Osteocyte (in vitro differentiated cells): ENCODE results near the gene MRRF. TPM values are rescaled to one million over a fixed set of nuclear protein-coding genes. Genes with fewer than 3 reads are reported as not detected.

Experiments
- DNase-seq: peaks from one replicate; pipeline ENCODE4 v3.0.0; 2021; ENCODE audit warnings: mixed read lengths; ENCODE audit not compliant: unreplicated experiment; ENCODE audit errors: extremely low spot score
- H3K27ac Mint-ChIP-seq: one replicate; pipeline ENCODE4 v1.8.0; 2021; ENCODE audit warnings: mild to moderate bottlenecking, mixed read lengths; ENCODE audit not compliant: unreplicated experiment
- H3K27me3 Mint-ChIP-seq: one replicate; pipeline ENCODE4 v1.8.0; 2021; ENCODE audit warnings: mixed read lengths; ENCODE audit not compliant: unreplicated experiment
- H3K36me3 Mint-ChIP-seq: one replicate; pipeline ENCODE4 v1.8.0; 2021; ENCODE audit warnings: mixed read lengths; ENCODE audit not compliant: unreplicated experiment
- H3K4me1 Mint-ChIP-seq: one replicate; pipeline ENCODE4 v1.8.0; 2021; ENCODE audit warnings: mixed read lengths; ENCODE audit not compliant: unreplicated experiment
- H3K4me3 Mint-ChIP-seq: one replicate; pipeline ENCODE4 v1.8.0; 2021; ENCODE audit warnings: mild to moderate bottlenecking, moderate library complexity, mixed read lengths; ENCODE audit not compliant: unreplicated experiment
- H3K9me3 Mint-ChIP-seq: one replicate; pipeline ENCODE4 v1.8.0; 2021; ENCODE audit warnings: mixed read lengths; ENCODE audit not compliant: unreplicated experiment
- total RNA-seq: library from RNA; stranded (reverse); gene quantifications from 2 replicates; pipeline ENCODE4 v1.2.1, GENCODE V29; 2021
- TF ChIP-seq, protein P1 (sequence below): fragments of 200-600 bp; sonication (generic); IDR thresholded peaks from 2 replicates; pipeline ENCODE4 v1.5.0; 2021; ENCODE audit warnings: antibody characterized with exemption, mild to moderate bottlenecking, moderate library complexity

Gene MRRF
- total RNA-seq, 1 donor from 2014 or later, result 26.0 TPM

DNA sequence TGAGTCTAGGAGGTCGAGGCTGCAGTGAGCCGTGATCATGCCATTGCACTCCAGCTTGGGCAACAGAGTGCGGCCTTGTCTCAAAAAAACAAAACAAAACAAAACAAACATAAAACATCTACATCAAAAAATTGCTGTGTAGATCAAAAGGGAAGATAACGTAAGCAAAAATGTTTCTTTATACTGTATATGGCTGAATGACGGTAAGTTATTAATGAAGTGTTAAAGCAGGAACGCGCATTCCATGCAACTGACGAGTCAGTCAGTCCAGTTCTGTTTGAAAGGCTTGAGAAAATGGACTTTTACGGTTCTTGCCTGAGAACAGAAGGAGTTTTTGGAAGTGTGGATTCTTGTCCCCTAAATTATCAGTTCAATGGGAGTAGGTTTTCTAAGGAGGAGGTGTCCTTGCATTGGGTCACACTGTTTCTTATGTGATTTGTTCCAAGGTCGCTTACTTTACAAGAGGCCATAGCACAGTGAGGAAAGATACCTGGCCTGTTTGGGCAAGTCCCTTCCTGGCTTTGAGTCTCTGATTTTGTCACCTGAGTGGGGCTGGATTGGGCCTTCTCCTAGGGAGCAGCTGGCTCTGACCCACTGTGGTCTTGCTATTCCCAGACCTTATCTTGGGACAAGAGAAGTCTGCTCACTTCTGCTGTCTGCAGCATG is 99.6 kb downstream of the MRRF start:
- no peaks in the 10 kb centered on the region for H3K36me3 Mint-ChIP-seq
- H3K27me3 Mint-ChIP-seq, result no peaks in the 10 kb centered on the region
- H3K4me3 Mint-ChIP-seq, result no peak overlapping the region
- peaks cover 4% of the 10 kb centered on the region for H3K9me3 Mint-ChIP-seq
- no peak overlapping the region for H3K27ac Mint-ChIP-seq
- H3K4me1 Mint-ChIP-seq, result peaks cover 11% of the 10 kb centered on the region
- no peak for DNase-seq
- TF ChIP-seq, protein P1, sequence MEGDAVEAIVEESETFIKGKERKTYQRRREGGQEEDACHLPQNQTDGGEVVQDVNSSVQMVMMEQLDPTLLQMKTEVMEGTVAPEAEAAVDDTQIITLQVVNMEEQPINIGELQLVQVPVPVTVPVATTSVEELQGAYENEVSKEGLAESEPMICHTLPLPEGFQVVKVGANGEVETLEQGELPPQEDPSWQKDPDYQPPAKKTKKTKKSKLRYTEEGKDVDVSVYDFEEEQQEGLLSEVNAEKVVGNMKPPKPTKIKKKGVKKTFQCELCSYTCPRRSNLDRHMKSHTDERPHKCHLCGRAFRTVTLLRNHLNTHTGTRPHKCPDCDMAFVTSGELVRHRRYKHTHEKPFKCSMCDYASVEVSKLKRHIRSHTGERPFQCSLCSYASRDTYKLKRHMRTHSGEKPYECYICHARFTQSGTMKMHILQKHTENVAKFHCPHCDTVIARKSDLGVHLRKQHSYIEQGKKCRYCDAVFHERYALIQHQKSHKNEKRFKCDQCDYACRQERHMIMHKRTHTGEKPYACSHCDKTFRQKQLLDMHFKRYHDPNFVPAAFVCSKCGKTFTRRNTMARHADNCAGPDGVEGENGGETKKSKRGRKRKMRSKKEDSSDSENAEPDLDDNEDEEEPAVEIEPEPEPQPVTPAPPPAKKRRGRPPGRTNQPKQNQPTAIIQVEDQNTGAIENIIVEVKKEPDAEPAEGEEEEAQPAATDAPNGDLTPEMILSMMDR, result no peak

DNA sequence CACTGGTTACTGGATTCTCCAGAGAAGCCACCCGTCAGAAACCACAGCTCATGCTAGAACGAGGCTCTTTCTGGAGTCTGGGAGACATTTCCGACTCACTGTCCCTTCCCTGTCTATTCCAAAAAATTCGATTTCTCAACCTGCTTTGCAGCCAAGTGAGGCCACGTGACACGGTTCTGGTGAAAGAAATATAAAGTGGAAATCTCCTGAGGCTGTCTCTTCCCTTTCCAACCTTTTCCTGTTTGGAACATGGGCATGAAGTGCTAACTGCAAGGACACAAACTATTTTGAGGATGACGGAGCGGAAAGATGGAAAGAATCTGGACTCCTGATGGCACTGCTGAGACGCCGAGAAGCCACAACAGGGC is 100.1 kb downstream of the MRRF start:
- Mint-ChIP-seq H3K27me3 (no peaks in the 10 kb centered on the region), H3K4me1 (peaks cover 10% of the 10 kb centered on the region), H3K4me3 (no peak overlapping the region), H3K36me3 (no peaks in the 10 kb centered on the region), H3K9me3 (peaks cover 4% of the 10 kb centered on the region), H3K27ac (no peak overlapping the region)
- TF ChIP-seq, protein P1, result no peak
- no peak for DNase-seq

DNA sequence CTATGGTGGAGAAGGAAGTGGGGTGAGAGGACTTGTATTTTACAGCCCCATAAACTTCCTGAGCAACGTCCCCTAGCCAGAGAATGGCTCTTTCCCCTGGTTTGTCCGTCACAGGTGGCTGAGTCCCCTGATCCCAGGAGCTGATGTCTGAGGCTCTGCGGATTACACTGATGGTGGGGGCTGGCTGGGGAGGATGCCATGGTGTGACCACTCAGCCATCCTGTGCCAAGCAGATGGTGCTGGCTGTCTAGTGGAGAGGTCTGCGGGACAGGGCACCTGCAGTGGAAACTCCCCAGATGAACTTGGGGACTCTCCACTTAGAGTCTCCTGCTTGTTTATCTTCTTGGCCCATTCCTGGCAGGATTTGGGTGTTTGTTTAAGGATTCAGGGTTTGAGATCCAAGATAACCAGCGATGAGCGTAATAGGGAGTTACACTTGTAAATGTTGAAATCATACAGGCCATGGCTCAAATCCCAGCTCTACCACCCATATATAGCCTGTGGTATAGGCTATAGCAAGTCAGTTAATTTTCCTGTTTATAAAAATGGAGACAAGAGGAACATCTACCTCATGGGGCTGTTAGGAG is 101.5 kb downstream of the MRRF start:
- Mint-ChIP-seq H3K27ac (no peak overlapping the region), H3K4me3 (no peak overlapping the region), H3K36me3 (no peaks in the 10 kb centered on the region), H3K9me3 (peaks cover 4% of the 10 kb centered on the region), H3K4me1 (peaks cover 6% of the 10 kb centered on the region), H3K27me3 (no peaks in the 10 kb centered on the region)
- TF ChIP-seq, protein P1, result no peak
- no peak for DNase-seq

- H3K4me3 Mint-ChIP-seq, result no peak overlapping the region
Observed at GRCh38 chr9:122367065-122367464, 102.4 kb downstream of the MRRF start.

More at GRCh38 chr9:122367065-122367464, 102.4 kb downstream of the MRRF start:
- H3K36me3 Mint-ChIP-seq, result no peaks in the 10 kb centered on the region
- peaks cover 4% of the 10 kb centered on the region for H3K9me3 Mint-ChIP-seq
- H3K27ac Mint-ChIP-seq, result no peak overlapping the region
- TF ChIP-seq, protein P1, result no peak
- no peak for DNase-seq
- peaks cover 10% of the 10 kb centered on the region for H3K4me1 Mint-ChIP-seq
- H3K27me3 Mint-ChIP-seq, result peaks cover 4% of the 10 kb centered on the region
